SK-N-MC (cell line): Measurements from ENCODE around the gene FRMD3.

Experiments used
- EZH2 ChIP-seq: fragments of 200-600 bp; sonication (generic); IDR thresholded peaks from one replicate; pipeline ENCODE4 v1.6.1; 2017; ENCODE audit warnings: antibody characterized with exemption
- POLR2AphosphoS5 ChIP-seq: IDR thresholded peaks from 2 replicates; pipeline ENCODE4 v1.6.1; 2012; ENCODE audit warnings: mild to moderate bottlenecking, low read depth, low read length, borderline replicate concordance

DNA sequence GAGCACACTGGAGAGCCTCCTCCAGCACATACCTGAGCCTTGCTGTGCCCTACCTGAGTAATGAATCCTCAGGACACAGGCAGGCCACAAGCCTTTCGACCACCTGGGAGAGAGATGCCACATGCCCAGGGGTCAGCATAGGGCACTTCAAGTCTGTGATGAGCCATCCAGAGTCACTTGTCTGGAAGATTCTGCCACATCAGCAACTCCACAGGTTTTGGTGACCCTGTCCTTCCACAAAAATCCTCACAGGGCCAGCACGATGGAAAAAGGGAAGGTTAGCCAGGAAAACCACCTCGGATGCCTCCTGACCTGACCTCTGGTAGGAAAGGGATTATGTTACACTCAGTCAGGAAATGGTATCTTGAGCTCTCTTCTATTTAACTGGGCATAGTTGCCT is 46.8 kb downstream of the FRMD3 start:
- no peak for TF ChIP-seq EZH2
- TF ChIP-seq POLR2AphosphoS5 = no peak
